ENCODE measurements around the gene GNAO1. TPM values are rescaled to one million over a fixed set of nuclear protein-coding genes. Genes with fewer than 3 reads are reported as not detected.

Gene GNAO1
- total and polyA plus RNA-seq, 2 of the 13 experiments (the other 11 are each of a cell fraction or from before 2014, with no cell fraction given), result not detected

GRCh38 chr16:56340864-56341365 lies 149.6 kb downstream of the GNAO1 start:
- Histone ChIP-seq H3K36me3 (replicated peaks in 1 of 2; ENCODE audit: control insufficient read depth in 1 of 2, insufficient read depth in 2 of 2, low read length in 2 of 2) (no peaks in the 10 kb centered on the region), H3K9ac (ENCODE audit: insufficient read depth, low read depth, low read length) (no peak overlapping the region), H3K9me3 (ENCODE audit: low read length) (no peaks in the 10 kb centered on the region), H3K27ac (ENCODE audit: extremely low read length, insufficient read depth, low read length) (no peak overlapping the region), H3K4me1 (ENCODE audit: insufficient read depth, low read length) (peaks cover 16% of the 10 kb centered on the region), H3K4me2 (ENCODE audit: low read depth, low read length) (no peak overlapping the region), H4K20me1 (ENCODE audit: insufficient read depth, low read length) (no peaks in the 10 kb centered on the region), H3K79me2 (ENCODE audit: insufficient read depth, low read length) (no peaks in the 10 kb centered on the region), H2AFZ (ENCODE audit: low read length) (no peak overlapping the region), H3K4me3 (replicated peaks in 1 of 3; ENCODE audit: insufficient read depth in 1 of 3, low read depth in 2 of 3, low read length in 3 of 3) (no peak overlapping the region), H3K27me3 (ENCODE audit: control insufficient read depth in 1 of 2, insufficient read depth in 2 of 2, low read length in 2 of 2) (peaks cover 13 to 71% of the 10 kb centered on the region in 2 experiments; a peak in 3 of 5 replicates)
- BruUV-seq (replicated peaks), result no TSS peak
- FAIRE-seq (no peak), DNase-seq (ENCODE audit: low spot score) (no peak), ATAC-seq (no peak)
- TF ChIP-seq ASH2L (IDR thresholded peaks at IDR 0.05; ENCODE audit: insufficient read length, low read depth, low read length) (no peak), HDAC1 (CRISPR knock-in tag; IDR thresholded peaks at IDR 0.05) (no peak), ZNF326 (CRISPR knock-in tag; IDR thresholded peaks at IDR 0.05; ENCODE audit: borderline replicate concordance) (no peak), ZNF570 (CRISPR knock-in tag; IDR thresholded peaks at IDR 0.05; ENCODE audit: borderline replicate concordance) (no peak), DR1 (CRISPR knock-in tag; IDR thresholded peaks at IDR 0.05) (no peak), SOX6 (IDR thresholded peaks at IDR 0.05) (no peak), SOX6 (CRISPR knock-in tag; IDR thresholded peaks at IDR 0.05) (no peak), SP2 (CRISPR knock-in tag; IDR thresholded peaks at IDR 0.05) (no peak), PAF1 (CRISPR knock-in tag; IDR thresholded peaks at IDR 0.05) (no peak), ZNF503 (CRISPR knock-in tag; IDR thresholded peaks at IDR 0.05) (no peak), ZEB1 (IDR thresholded peaks at IDR 0.05; ENCODE audit: insufficient replicate concordance, low read depth) (no peak), ZNF691 (CRISPR knock-in tag; IDR thresholded peaks at IDR 0.05; ENCODE audit: borderline replicate concordance, low read depth) (no peak), ZNF30 (CRISPR knock-in tag; IDR thresholded peaks at IDR 0.05) (no peak)
- intact Hi-C loops (cut with micrococcal nuclease; ENCODE audit: unreplicated experiment) (no loop called here), in situ Hi-C loops (cut with HindIII; ENCODE audit: extremely low pct_ligation_motif_present, low pct_unique_long_range_greater_than_20kb) (no loop called here)
- ChIA-PET POLR2A (no interaction called here), CTCF (ENCODE audit: low intra/inter-chr PET ratio, low total read pairs) (no interaction called here)
- 22% methylated on average over 16 of the region's 17 CpGs for WGBS (ENCODE audit: low lambda C conversion rate)

All from HepG2 (cell line).